K562 (cell line): ENCODE measurements around the gene EXOSC9. TPM values are rescaled to one million over a fixed set of nuclear protein-coding genes. Genes with fewer than 3 reads are reported as not detected.

Source experiments
- AFF1 ChIP-seq, 2 experiments: fragments of 450-650 bp; IDR thresholded peaks; 2 replicates each; pipeline ENCODE4 v1.6.1; 2018; ENCODE audit warnings: mild to moderate bottlenecking in 2 of 2, low read depth in 1 of 2; ENCODE audit not compliant: partially characterized antibody in 2 of 2
- BCOR ChIP-seq: fragments of 450-650 bp; IDR thresholded peaks from 2 replicates; pipeline ENCODE4 v1.6.1; 2016
- GTF2B ChIP-seq: IDR thresholded peaks from 2 replicates; pipeline ENCODE4 v1.6.1; 2011; ENCODE audit not compliant: insufficient read length; ENCODE audit errors: extremely low read depth
- HNRNPL ChIP-seq: fragments of 200-400 bp; formaldehyde crosslinking; IDR thresholded peaks from 2 replicates; pipeline ENCODE4 v1.6.1; 2017; ENCODE audit warnings: low read depth, mild to moderate bottlenecking, low read length
- NFIX ChIP-seq: fragments of 250-450 bp; sonication (Bioruptor Pico); IDR thresholded peaks from 2 replicates; pipeline ENCODE4 v1.4.0; 2020; ENCODE audit warnings: low read depth, mild to moderate bottlenecking, moderate library complexity
- NFRKB ChIP-seq: fragments of 450-650 bp; IDR thresholded peaks from 2 replicates; pipeline ENCODE4 v1.6.1; 2016; ENCODE audit warnings: low read depth
- NFYB ChIP-seq: IDR thresholded peaks from 2 replicates; pipeline ENCODE4 v1.6.1; 2011; ENCODE audit warnings: mild to moderate bottlenecking, moderate library complexity; ENCODE audit not compliant: insufficient read length; ENCODE audit errors: extremely low read depth
- PTBP1 ChIP-seq: fragments of 200-400 bp; formaldehyde crosslinking; IDR thresholded peaks from 2 replicates; pipeline ENCODE4 v1.6.1; 2017; ENCODE audit warnings: low read depth, low read length
- RFX1 ChIP-seq: fragments of 450-650 bp; IDR thresholded peaks from 2 replicates; pipeline ENCODE4 v1.6.1; 2016; ENCODE audit warnings: mild to moderate bottlenecking, moderate library complexity
- ZHX1 ChIP-seq: fragments of 150-350 bp; conservative IDR thresholded peaks from 2 replicates; pipeline ENCODE4 v1.6.1; 2014; ENCODE audit warnings: low read length
- ZKSCAN8 ChIP-seq: fragments of 200-800 bp; sonication (Bioruptor generic); IDR thresholded peaks from 2 replicates; pipeline ENCODE4 v1.6.1; 2016; ENCODE audit warnings: missing genetic modification characterization, missing compliant biosample characterization
- ZNF324 ChIP-seq: fragments of 250-450 bp; sonication (Bioruptor Pico); IDR thresholded peaks from 2 replicates; pipeline ENCODE4 v1.4.0; 2020; ENCODE audit warnings: mild to moderate bottlenecking
- polyA plus RNA-seq, 8 experiments: library from polyadenylated mRNA; depleted of rRNA in 4 of 8; stranded (reverse) in 5 of 8; unstranded in 3 of 8; fragments of >200 nt; fragmentation: Nextera tagmentation in 2 of 8; fragmentation: Illumina TruSeq in 1 of 8; extraction: Ambion mirVana in 2 of 8; extraction: Trizol in 1 of 8; gene quantifications; 2 replicates each; pipeline versions ENCODE4 v1.2.1 to v1.2.3, GENCODE V29; 2011 to 2014; ENCODE audit warnings: inconsistent platforms in 1 of 8, missing spikeins in 1 of 8
- total RNA-seq, 7 experiments: library from RNA; depleted of rRNA in 6 of 7; stranded (reverse); fragments of >200 nt in 6 of 7; fragmentation: Illumina TruSeq in 2 of 7; extraction: Trizol in 2 of 7; gene quantifications; 2 replicates each; pipeline versions ENCODE4 v1.2.1 to v1.2.3, GENCODE V29; 2011 to 2021; ENCODE audit warnings: low replicate concordance in 1 of 7
- TF ChIP-seq, protein P1 (sequence below): sonication (generic); formaldehyde crosslinking; IDR thresholded peaks from 2 replicates; pipeline ENCODE4 v1.8.1; 2023; ENCODE audit warnings: missing genetic modification reagents, mild to moderate bottlenecking, borderline replicate concordance
- TF ChIP-seq, protein P2 (sequence below), 2 experiments: fragments of 450-650 bp in 1 of 2; sonication (generic) in 1 of 2; formaldehyde crosslinking; conservative IDR thresholded peaks; 2 replicates each; pipeline versions ENCODE4 v1.4.0 to v1.8.1; 2020 to 2022; ENCODE audit warnings: mild to moderate bottlenecking in 1 of 2, missing genetic modification reagents in 1 of 2

EXOSC9 gene
- total and polyA plus RNA-seq, 9 of the 15 experiments (the other 6 are each of a cell fraction or from before 2014, with no cell fraction given): 64.7 to 166 (median 115) TPM

DNA sequence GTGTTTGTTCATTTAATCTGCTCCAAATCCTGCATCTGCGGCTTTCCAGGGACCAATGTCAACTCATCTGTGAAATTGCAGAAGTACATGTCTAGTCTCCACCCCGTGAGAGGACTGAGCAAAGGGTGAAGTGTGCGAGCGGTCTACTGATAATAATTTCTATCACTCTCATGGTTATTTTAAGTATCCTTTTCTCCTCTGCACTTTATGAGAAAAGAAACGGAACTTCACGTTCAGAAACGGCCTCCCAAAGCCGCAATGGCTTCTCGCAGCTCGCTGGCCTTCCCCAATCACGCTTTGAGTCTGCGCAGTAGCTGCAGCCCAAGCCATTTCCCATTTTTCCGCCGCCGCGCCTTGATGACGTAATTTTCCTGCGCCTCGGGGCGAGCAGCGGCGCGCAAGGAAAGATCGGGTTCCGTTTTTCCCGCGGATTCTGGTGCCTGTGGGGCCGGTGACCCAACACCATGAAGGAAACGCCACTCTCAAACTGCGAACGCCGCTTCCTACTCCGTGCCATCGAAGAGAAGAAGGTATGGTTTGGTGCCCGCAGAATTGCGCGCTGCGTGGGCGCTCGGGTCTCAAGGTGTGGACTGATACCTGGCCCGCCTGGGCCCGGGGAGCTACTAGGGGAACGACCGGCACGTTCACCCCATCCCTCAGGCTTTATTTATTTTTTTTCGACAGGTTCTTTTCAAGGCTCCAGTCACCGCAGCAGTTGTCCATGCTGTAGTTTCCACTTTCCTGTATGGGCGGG is at the start of gene EXOSC9 (continued):
- TF ChIP-seq, protein P1, sequence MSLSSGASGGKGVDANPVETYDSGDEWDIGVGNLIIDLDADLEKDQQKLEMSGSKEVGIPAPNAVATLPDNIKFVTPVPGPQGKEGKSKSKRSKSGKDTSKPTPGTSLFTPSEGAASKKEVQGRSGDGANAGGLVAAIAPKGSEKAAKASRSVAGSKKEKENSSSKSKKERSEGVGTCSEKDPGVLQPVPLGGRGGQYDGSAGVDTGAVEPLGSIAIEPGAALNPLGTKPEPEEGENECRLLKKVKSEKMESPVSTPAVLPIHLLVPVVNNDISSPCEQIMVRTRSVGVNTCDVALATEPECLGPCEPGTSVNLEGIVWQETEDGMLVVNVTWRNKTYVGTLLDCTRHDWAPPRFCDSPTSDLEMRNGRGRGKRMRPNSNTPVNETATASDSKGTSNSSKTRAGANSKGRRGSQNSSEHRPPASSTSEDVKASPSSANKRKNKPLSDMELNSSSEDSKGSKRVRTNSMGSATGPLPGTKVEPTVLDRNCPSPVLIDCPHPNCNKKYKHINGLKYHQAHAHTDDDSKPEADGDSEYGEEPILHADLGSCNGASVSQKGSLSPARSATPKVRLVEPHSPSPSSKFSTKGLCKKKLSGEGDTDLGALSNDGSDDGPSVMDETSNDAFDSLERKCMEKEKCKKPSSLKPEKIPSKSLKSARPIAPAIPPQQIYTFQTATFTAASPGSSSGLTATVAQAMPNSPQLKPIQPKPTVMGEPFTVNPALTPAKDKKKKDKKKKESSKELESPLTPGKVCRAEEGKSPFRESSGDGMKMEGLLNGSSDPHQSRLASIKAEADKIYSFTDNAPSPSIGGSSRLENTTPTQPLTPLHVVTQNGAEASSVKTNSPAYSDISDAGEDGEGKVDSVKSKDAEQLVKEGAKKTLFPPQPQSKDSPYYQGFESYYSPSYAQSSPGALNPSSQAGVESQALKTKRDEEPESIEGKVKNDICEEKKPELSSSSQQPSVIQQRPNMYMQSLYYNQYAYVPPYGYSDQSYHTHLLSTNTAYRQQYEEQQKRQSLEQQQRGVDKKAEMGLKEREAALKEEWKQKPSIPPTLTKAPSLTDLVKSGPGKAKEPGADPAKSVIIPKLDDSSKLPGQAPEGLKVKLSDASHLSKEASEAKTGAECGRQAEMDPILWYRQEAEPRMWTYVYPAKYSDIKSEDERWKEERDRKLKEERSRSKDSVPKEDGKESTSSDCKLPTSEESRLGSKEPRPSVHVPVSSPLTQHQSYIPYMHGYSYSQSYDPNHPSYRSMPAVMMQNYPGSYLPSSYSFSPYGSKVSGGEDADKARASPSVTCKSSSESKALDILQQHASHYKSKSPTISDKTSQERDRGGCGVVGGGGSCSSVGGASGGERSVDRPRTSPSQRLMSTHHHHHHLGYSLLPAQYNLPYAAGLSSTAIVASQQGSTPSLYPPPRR (CRISPR knock-in tag): no peak
- TF ChIP-seq BCOR (no peak; the same call in 1 of the 2 replicates), NFYB (no peak), ZKSCAN8 (CRISPR knock-in tag) (no peak), RFX1 (no peak), NFIX (CRISPR knock-in tag) (no peak), AFF1 (IDR thresholded peaks at IDR 0.05; ENCODE audit: low read depth in 1 of 2, partially characterized antibody in 2 of 2) (peak in 1 of 2 experiments; percentile 28), ZHX1 (peak; percentile 65; the same call in 1 of the 2 replicates), NFRKB (peak; percentile 97), GTF2B (no peak), HNRNPL (no peak), PTBP1 (no peak), ZNF324 (CRISPR knock-in tag) (no peak)
- TF ChIP-seq, protein P2, sequence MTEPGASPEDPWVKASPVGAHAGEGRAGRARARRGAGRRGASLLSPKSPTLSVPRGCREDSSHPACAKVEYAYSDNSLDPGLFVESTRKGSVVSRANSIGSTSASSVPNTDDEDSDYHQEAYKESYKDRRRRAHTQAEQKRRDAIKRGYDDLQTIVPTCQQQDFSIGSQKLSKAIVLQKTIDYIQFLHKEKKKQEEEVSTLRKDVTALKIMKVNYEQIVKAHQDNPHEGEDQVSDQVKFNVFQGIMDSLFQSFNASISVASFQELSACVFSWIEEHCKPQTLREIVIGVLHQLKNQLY (CRISPR knock-in tag; conservative IDR thresholded peaks at IDR 0.05): no peak
